IMR-90 (cell line): ENCODE results near the gene FTHL17. TPM values are rescaled to one million over a fixed set of nuclear protein-coding genes. Genes with fewer than 3 reads are reported as not detected.

Source experiments
- ATAC-seq: fragments of 200-7000 bp; cut with Tn5 transposase; 2 replicates; pipeline ENCODE4 v1.9.1; 2020; ENCODE audit warnings: low read depth, mild to moderate bottlenecking, moderate library complexity
- BruUV-seq: library from RNA; stranded (reverse); fragments of 400-500 nt; replicated peaks from 2 replicates; lab custom pipeline; 2021; lab: Mats Ljungman, UMichigan
- CTCF ChIA-PET: fragments of 300-600 bp; formaldehyde crosslinking; extraction: SDS; loops from one replicate; lab custom pipeline; 2021; ENCODE audit warnings: antibody characterized with exemption; lab: Yijun Ruan, JAX
- POLR2A ChIA-PET: fragments of 300-600 bp; sonication (Branson Sonifier 250); formaldehyde crosslinking; loops from one replicate; lab custom pipeline; 2022; ENCODE audit warnings: antibody characterized with exemption; ENCODE audit not compliant: unreplicated experiment; lab: Charles Lee
- DNase-seq: peaks from one replicate; pipeline ENCODE4 v3.0.0; 2013
- H2AFZ ChIP-seq: replicated peaks from 2 replicates; pipeline ENCODE3; 2013; ENCODE audit warnings: low read length, mild to moderate bottlenecking; ENCODE audit not compliant: poor library complexity
- H2AK5ac ChIP-seq: 2 replicates; pipeline ENCODE4 v1.6.1; 2013; ENCODE audit warnings: low read depth, low read length, inconsistent platforms
- H2AK9ac ChIP-seq: replicated peaks from 2 replicates; pipeline ENCODE3; 2013; ENCODE audit warnings: mild to moderate bottlenecking, low read depth, low read length, moderate library complexity; ENCODE audit not compliant: poor library complexity
- H2BK120ac ChIP-seq: 2 replicates; pipeline ENCODE4 v1.6.1; 2013; ENCODE audit warnings: low read depth, low read length, inconsistent platforms
- H2BK15ac ChIP-seq: 3 replicates; pipeline ENCODE4 v1.6.1; 2013; ENCODE audit warnings: low read depth, low read length, inconsistent platforms
- H2BK20ac ChIP-seq: 2 replicates; pipeline ENCODE4 v1.6.1; 2013; ENCODE audit warnings: low read depth, mild to moderate bottlenecking, inconsistent platforms, low read length, moderate library complexity
- H2BK5ac ChIP-seq: 2 replicates; pipeline ENCODE4 v1.6.1; 2013; ENCODE audit warnings: mild to moderate bottlenecking, low read depth, low read length, inconsistent platforms; ENCODE audit not compliant: poor library complexity, severe bottlenecking
- H3K14ac ChIP-seq: replicated peaks from 2 replicates; pipeline ENCODE4 v1.6.1; 2013; ENCODE audit warnings: low read depth, low read length, inconsistent platforms
- H3K18ac ChIP-seq: 2 replicates; pipeline ENCODE4 v1.6.1; 2013; ENCODE audit warnings: low read depth, low read length, control low read depth
- H3K23ac ChIP-seq: 2 replicates; pipeline ENCODE4 v1.6.1; 2013; ENCODE audit warnings: low read depth, low read length, inconsistent platforms
- H3K27ac ChIP-seq: 2 replicates; pipeline ENCODE4 v1.5.1; 2013; ENCODE audit warnings: mild to moderate bottlenecking, control low read depth, low read length; ENCODE audit not compliant: insufficient read depth
- H3K27me3 ChIP-seq: 2 replicates; pipeline ENCODE4 v1.6.1; 2013; ENCODE audit warnings: low read length; ENCODE audit not compliant: control insufficient read depth, insufficient read depth
- H3K36me3 ChIP-seq: 2 replicates; pipeline ENCODE4 v1.6.1; 2013; ENCODE audit warnings: low read length, mixed read lengths; ENCODE audit not compliant: control insufficient read depth, insufficient read depth
- H3K4ac ChIP-seq: 2 replicates; pipeline ENCODE4 v1.6.1; 2013; ENCODE audit warnings: low read depth, low read length, inconsistent platforms
- H3K4me1 ChIP-seq: 2 replicates; pipeline ENCODE4 v1.6.1; 2013; ENCODE audit warnings: low read length, mixed read lengths; ENCODE audit not compliant: control insufficient read depth, insufficient read depth
- H3K4me2 ChIP-seq: 2 replicates; pipeline ENCODE4 v1.6.1; 2013; ENCODE audit warnings: low read depth, mild to moderate bottlenecking, control low read depth, low read length, moderate library complexity
- H3K4me3 ChIP-seq: 2 replicates; pipeline ENCODE4 v1.5.1; 2013; ENCODE audit warnings: low read depth, mild to moderate bottlenecking, control low read depth, low read length, moderate library complexity; ENCODE audit not compliant: insufficient read depth
- H3K56ac ChIP-seq: 2 replicates; pipeline ENCODE4 v1.6.1; 2013; ENCODE audit warnings: low read length, inconsistent platforms; ENCODE audit not compliant: insufficient read depth; ENCODE audit errors: extremely low read depth
- H3K79me1 ChIP-seq, 2 experiments: 2 replicates each; pipeline ENCODE4 v1.6.1; 2013; ENCODE audit warnings: low read length in 2 of 2, inconsistent platforms in 1 of 2, low read depth in 1 of 2
- H3K9ac ChIP-seq: 2 replicates; pipeline ENCODE4 v1.6.1; 2013; ENCODE audit warnings: low read depth, low read length, control low read depth
- H3K9me1 ChIP-seq: 2 replicates; pipeline ENCODE4 v1.6.1; 2013; ENCODE audit warnings: low read length, inconsistent platforms; ENCODE audit not compliant: insufficient read depth
- H3K9me3 ChIP-seq: 2 replicates; pipeline ENCODE4 v1.6.1; 2013; ENCODE audit warnings: low read length; ENCODE audit not compliant: control insufficient read depth, insufficient read depth
- H4K20me1 ChIP-seq: 2 replicates; pipeline ENCODE4 v1.6.1; 2013; ENCODE audit warnings: low read length, inconsistent platforms; ENCODE audit not compliant: insufficient read depth
- H4K5ac ChIP-seq: 2 replicates; pipeline ENCODE4 v1.6.1; 2013; ENCODE audit warnings: mild to moderate bottlenecking, low read depth, low read length, control low read depth
- H4K8ac ChIP-seq, 2 experiments: 2 replicates each; pipeline ENCODE4 v1.6.1; 2013; ENCODE audit warnings: low read depth in 2 of 2, low read length in 2 of 2, control low read depth in 1 of 2, inconsistent platforms in 1 of 2
- H4K91ac ChIP-seq: 2 replicates; pipeline ENCODE4 v1.6.1; 2013; ENCODE audit warnings: low read depth, low read length, inconsistent platforms; ENCODE audit not compliant: insufficient read depth
- BHLHE40 ChIP-seq: fragments of 150-350 bp; IDR thresholded peaks from 2 replicates; pipeline ENCODE4 v1.6.1; 2016; ENCODE audit warnings: mild to moderate bottlenecking, low read depth, low read length
- CEBPB ChIP-seq: IDR thresholded peaks from 2 replicates; pipeline ENCODE4 v1.6.1; 2012; ENCODE audit warnings: low read depth, low read length, improper control_type of control experiment
- CHD1 ChIP-seq: IDR thresholded peaks from 2 replicates; pipeline ENCODE4 v1.6.1; 2012; ENCODE audit warnings: low read depth, low read length, improper control_type of control experiment
- CTCF ChIP-seq: conservative IDR thresholded peaks from 2 replicates; pipeline ENCODE4 v1.5.1; 2012; ENCODE audit warnings: mild to moderate bottlenecking, low read depth, low read length, improper control_type of control experiment
- ELK1 ChIP-seq: fragments of 150-350 bp; IDR thresholded peaks from 2 replicates; pipeline ENCODE4 v1.6.1; 2016; ENCODE audit warnings: low read depth, mild to moderate bottlenecking, low read length, moderate library complexity, borderline replicate concordance
- FOS ChIP-seq: fragments of 150-350 bp; IDR thresholded peaks from 2 replicates; pipeline ENCODE4 v1.6.1; 2016; ENCODE audit warnings: low read depth, low read length
- MAFK ChIP-seq: IDR thresholded peaks from 2 replicates; pipeline ENCODE4 v1.6.1; 2012; ENCODE audit warnings: low read depth, low read length, improper control_type of control experiment
- MAZ ChIP-seq: IDR thresholded peaks from 2 replicates; pipeline ENCODE4 v1.6.1; 2012; ENCODE audit warnings: low read depth, mild to moderate bottlenecking, low read length, improper control_type of control experiment, moderate library complexity, borderline replicate concordance
- MXI1 ChIP-seq: IDR thresholded peaks from 2 replicates; pipeline ENCODE4 v1.6.1; 2012; ENCODE audit warnings: low read depth, mild to moderate bottlenecking, low read length, moderate library complexity, borderline replicate concordance
- NFE2L2 ChIP-seq: fragments of 150-350 bp; IDR thresholded peaks from 2 replicates; pipeline ENCODE4 v1.6.1; 2016; ENCODE audit warnings: low read depth, mild to moderate bottlenecking, low read length
- POLR2A ChIP-seq: IDR thresholded peaks from 2 replicates; pipeline ENCODE4 v1.6.1; 2012; ENCODE audit warnings: mild to moderate bottlenecking, low read depth, low read length
- RAD21 ChIP-seq: IDR thresholded peaks from 2 replicates; pipeline ENCODE4 v1.6.1; 2012; ENCODE audit warnings: low read length, improper control_type of control experiment
- RCOR1 ChIP-seq: IDR thresholded peaks from 2 replicates; pipeline ENCODE4 v1.6.1; 2012; ENCODE audit warnings: mild to moderate bottlenecking, low read length, improper control_type of control experiment; ENCODE audit not compliant: insufficient replicate concordance
- RFX5 ChIP-seq: IDR thresholded peaks from 2 replicates; pipeline ENCODE4 v1.8.0; 2012; ENCODE audit warnings: low read depth, mild to moderate bottlenecking, low read length, moderate library complexity
- SMC3 ChIP-seq: fragments of 150-350 bp; IDR thresholded peaks from 2 replicates; pipeline ENCODE4 v1.6.1; 2016; ENCODE audit warnings: low read depth, mild to moderate bottlenecking, antibody characterized with exemption, low read length, moderate library complexity
- USF2 ChIP-seq: fragments of 150-350 bp; IDR thresholded peaks from 2 replicates; pipeline ENCODE4 v1.6.1; 2017; ENCODE audit warnings: mild to moderate bottlenecking, antibody characterized with exemption, low read length, low read depth
- WGBS, 2 experiments: methylation state at CpG; one replicate each; pipeline versions ENCODE4 v1.1.5 to v1.1.7; 2013; ENCODE audit warnings: missing lambda C conversion rate in 2 of 2; ENCODE audit not compliant: insufficient read length in 1 of 2; ENCODE audit errors: extremely low coverage in 2 of 2; 5-methylcytosine and 5-hydroxymethylcytosine counted together
- dilution Hi-C: fragments of 300-500 bp; cut with HindIII; formaldehyde crosslinking; loops from one replicate; pipeline ENCODE4 v1.14.3; 2018; ENCODE audit warnings: low sequenced_read_pairs; ENCODE audit not compliant: unreplicated experiment
- in situ Hi-C: fragments of 300-500 bp; cut with MboI; formaldehyde crosslinking; loops from 3 replicates; pipeline ENCODE4 v1.14.3; 2019; ENCODE audit warnings: low sequenced_read_pairs, inconsistent platforms, mixed read lengths
- intact Hi-C: fragments of 100-400 bp; cut with micrococcal nuclease; formaldehyde crosslinking; loops from 2 replicates; pipeline ENCODE4 v1.10.0; 2022
- polyA plus RNA-seq, 3 experiments: library from polyadenylated mRNA; depleted of rRNA; stranded (reverse); fragments of >200 nt; gene quantifications; 2 replicates each; pipeline ENCODE4 v1.2.3, GENCODE V29; 2012; ENCODE audit warnings: low replicate concordance in 1 of 3
- total RNA-seq: library from RNA; depleted of rRNA; stranded (reverse); fragments of >200 nt; gene quantifications from 2 replicates; pipeline ENCODE4 v1.2.3, GENCODE V29; 2012

Gene FTHL17
- total and polyA plus RNA-seq, 2 of the 4 experiments (the other 2 are of a cell fraction): not detected

- H3K4ac ChIP-seq: no peak overlapping the region
- H4K8ac ChIP-seq: no peak overlapping the region
- H3K4me1 ChIP-seq: no peaks in the 10 kb centered on the region
- no peak overlapping the region for H2AK5ac ChIP-seq
- H2AK9ac ChIP-seq: no peak overlapping the region
- H2BK15ac ChIP-seq: no peak overlapping the region
- no peaks in the 10 kb centered on the region for H3K9me1 ChIP-seq
- ChIA-PET POLR2A (no interaction called here), CTCF (no interaction called here)
- no peak overlapping the region for H4K91ac ChIP-seq
- H3K56ac ChIP-seq: no peak overlapping the region
- ATAC-seq: no peak
- TF ChIP-seq MAZ (no peak), MAFK (no peak), RAD21 (no peak), ELK1 (no peak), FOS (no peak), CEBPB (no peak), RCOR1 (no peak), CTCF (no peak), CHD1 (no peak), BHLHE40 (no peak), MXI1 (no peak), RFX5 (no peak), NFE2L2 (no peak), SMC3 (no peak), POLR2A (no peak), USF2 (no peak)
- H3K4me2 ChIP-seq: no peak overlapping the region
- in situ Hi-C loops (no loop called here), dilution Hi-C loops (no loop called here), intact Hi-C loops (no loop called here)
- no peaks in the 10 kb centered on the region for H3K27me3 ChIP-seq
- no peak overlapping the region for H3K23ac ChIP-seq
- no peak overlapping the region for H3K14ac ChIP-seq
- no peak overlapping the region for H4K5ac ChIP-seq
- no peaks in the 10 kb centered on the region for H4K20me1 ChIP-seq
- H3K9ac ChIP-seq: no peak overlapping the region
- BruUV-seq: no TSS peak
- no peak for DNase-seq
- no peak overlapping the region for H3K27ac ChIP-seq
- H2BK5ac ChIP-seq: no peak overlapping the region
- no peak overlapping the region for H3K4me3 ChIP-seq
- H3K79me1 ChIP-seq: no peaks in the 10 kb centered on the region
- no peak overlapping the region for H2AFZ ChIP-seq
- no peaks in the 10 kb centered on the region for H3K36me3 ChIP-seq
- H2BK20ac ChIP-seq: no peak overlapping the region
- H3K9me3 ChIP-seq: no peaks in the 10 kb centered on the region
- no peak overlapping the region for H3K18ac ChIP-seq
- 75% methylated on average over 3 of the region's 7 CpGs; no CpG with 5 or more reads in 1 of the 2 experiments for WGBS, 2 experiments
- no peak overlapping the region for H2BK120ac ChIP-seq
Measured at GRCh38 chrX:31058284-31058683, 13.6 kb downstream of the FTHL17 start.
